Panc1 (cell line): ENCODE data around the gene KLHL35.

Source experiments
- POLR2AphosphoS5 ChIP-seq: IDR thresholded peaks from 2 replicates; pipeline ENCODE4 v1.6.1; 2012; ENCODE audit warnings: mild to moderate bottlenecking, low read depth, low read length, moderate library complexity
- SIN3A ChIP-seq: IDR thresholded peaks from 2 replicates; pipeline ENCODE4 v1.6.1; 2012; ENCODE audit warnings: low read depth, mild to moderate bottlenecking, low read length, moderate library complexity, borderline replicate concordance; ENCODE audit not compliant: insufficient read depth
- TF ChIP-seq, protein P1 (sequence below): fragments of 450-650 bp; IDR thresholded peaks from 2 replicates; pipeline ENCODE4 v1.5.1; 2017; ENCODE audit warnings: mild to moderate bottlenecking
- TF ChIP-seq, protein P2 (sequence below), 2 experiments: IDR thresholded peaks; 2 replicates each; pipeline ENCODE4 v1.6.1; 2011 to 2012; ENCODE audit warnings: low read depth in 2 of 2, control low read depth in 1 of 2, low read length in 1 of 2, mild to moderate bottlenecking in 1 of 2, moderate library complexity in 1 of 2; ENCODE audit not compliant: insufficient read depth in 1 of 2

DNA sequence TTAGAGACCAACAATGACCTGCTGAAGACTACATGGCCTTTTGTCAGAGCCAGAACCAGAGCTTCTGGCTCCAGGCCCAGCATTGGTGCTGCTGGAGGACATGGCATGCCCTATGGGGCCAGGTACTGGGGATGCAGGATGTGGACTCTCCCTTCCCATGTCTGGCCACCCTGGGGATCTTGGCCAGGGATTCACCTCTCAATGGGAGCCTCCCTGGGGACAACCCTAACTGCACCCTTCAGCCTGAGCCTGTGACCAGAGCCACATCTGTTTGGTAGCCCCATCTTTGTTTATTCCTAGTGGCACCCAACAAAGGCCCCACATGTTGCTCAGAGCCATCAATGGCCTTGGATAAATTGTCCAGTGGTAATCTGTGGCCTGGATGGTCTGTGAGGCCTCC lies 5.8 kb downstream of the KLHL35 start:
- TF ChIP-seq, protein P1, sequence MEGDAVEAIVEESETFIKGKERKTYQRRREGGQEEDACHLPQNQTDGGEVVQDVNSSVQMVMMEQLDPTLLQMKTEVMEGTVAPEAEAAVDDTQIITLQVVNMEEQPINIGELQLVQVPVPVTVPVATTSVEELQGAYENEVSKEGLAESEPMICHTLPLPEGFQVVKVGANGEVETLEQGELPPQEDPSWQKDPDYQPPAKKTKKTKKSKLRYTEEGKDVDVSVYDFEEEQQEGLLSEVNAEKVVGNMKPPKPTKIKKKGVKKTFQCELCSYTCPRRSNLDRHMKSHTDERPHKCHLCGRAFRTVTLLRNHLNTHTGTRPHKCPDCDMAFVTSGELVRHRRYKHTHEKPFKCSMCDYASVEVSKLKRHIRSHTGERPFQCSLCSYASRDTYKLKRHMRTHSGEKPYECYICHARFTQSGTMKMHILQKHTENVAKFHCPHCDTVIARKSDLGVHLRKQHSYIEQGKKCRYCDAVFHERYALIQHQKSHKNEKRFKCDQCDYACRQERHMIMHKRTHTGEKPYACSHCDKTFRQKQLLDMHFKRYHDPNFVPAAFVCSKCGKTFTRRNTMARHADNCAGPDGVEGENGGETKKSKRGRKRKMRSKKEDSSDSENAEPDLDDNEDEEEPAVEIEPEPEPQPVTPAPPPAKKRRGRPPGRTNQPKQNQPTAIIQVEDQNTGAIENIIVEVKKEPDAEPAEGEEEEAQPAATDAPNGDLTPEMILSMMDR: no peak
- TF ChIP-seq, protein P2, sequence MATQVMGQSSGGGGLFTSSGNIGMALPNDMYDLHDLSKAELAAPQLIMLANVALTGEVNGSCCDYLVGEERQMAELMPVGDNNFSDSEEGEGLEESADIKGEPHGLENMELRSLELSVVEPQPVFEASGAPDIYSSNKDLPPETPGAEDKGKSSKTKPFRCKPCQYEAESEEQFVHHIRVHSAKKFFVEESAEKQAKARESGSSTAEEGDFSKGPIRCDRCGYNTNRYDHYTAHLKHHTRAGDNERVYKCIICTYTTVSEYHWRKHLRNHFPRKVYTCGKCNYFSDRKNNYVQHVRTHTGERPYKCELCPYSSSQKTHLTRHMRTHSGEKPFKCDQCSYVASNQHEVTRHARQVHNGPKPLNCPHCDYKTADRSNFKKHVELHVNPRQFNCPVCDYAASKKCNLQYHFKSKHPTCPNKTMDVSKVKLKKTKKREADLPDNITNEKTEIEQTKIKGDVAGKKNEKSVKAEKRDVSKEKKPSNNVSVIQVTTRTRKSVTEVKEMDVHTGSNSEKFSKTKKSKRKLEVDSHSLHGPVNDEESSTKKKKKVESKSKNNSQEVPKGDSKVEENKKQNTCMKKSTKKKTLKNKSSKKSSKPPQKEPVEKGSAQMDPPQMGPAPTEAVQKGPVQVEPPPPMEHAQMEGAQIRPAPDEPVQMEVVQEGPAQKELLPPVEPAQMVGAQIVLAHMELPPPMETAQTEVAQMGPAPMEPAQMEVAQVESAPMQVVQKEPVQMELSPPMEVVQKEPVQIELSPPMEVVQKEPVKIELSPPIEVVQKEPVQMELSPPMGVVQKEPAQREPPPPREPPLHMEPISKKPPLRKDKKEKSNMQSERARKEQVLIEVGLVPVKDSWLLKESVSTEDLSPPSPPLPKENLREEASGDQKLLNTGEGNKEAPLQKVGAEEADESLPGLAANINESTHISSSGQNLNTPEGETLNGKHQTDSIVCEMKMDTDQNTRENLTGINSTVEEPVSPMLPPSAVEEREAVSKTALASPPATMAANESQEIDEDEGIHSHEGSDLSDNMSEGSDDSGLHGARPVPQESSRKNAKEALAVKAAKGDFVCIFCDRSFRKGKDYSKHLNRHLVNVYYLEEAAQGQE (IDR thresholded peaks at IDR 0.05; ENCODE audit: insufficient read depth in 1 of 2, low read depth in 2 of 2, low read length in 1 of 2): no peak
- TF ChIP-seq POLR2AphosphoS5: no peak
- TF ChIP-seq SIN3A: no peak
